Epidermal melanocyte (primary cell): ENCODE results near the gene SPRR2D.
"Not testable (repeated sequence)": the region's sequence is repeated elsewhere in the genome, so short reads cannot be mapped to it uniquely, and the experiment has no call there.

Source experiments
- DNase-seq: peaks from one replicate; pipeline ENCODE4 v3.0.0; 2011; ENCODE audit warnings: low spot score; ENCODE audit not compliant: insufficient read length

Gene SPRR2D

GRCh38 chr1:153011235-153011758, 29.6 kb downstream of the SPRR2D start:
- DNase-seq = not testable (repeated sequence)

- DNase-seq = no peak
These were observed 39.5 kb downstream of the SPRR2D start, which contains the start of gene SPRR3 for GRCh38 chr1:153001382-153001781. TSS of gene SPRR3 (plus strand) at chr1:153001749. CDS start at chr1:153003021, 1,272 bp downstream.

- no peak for DNase-seq
These were observed 40.6 kb downstream of the SPRR2D start for GRCh38 chr1:153000294-153000693.

GRCh38 chr1:152999818-153000217, 41.1 kb downstream of the SPRR2D start:
- no peak for DNase-seq

- no peak for DNase-seq
These were observed 42.4 kb downstream of the SPRR2D start for GRCh38 chr1:152998476-152998875.

GRCh38 chr1:152997901-152998300, 43.0 kb downstream of the SPRR2D start:
- no peak for DNase-seq

- DNase-seq = no peak
These were observed 44.1 kb downstream of the SPRR2D start for GRCh38 chr1:152996633-152997400.

- DNase-seq = no peak
These were observed 45.1 kb downstream of the SPRR2D start for GRCh38 chr1:152995842-152996241.

GRCh38 chr1:152993186-152993585, 47.7 kb downstream of the SPRR2D start:
- DNase-seq = no peak
